GM23338 (cell line): ENCODE data around the gene MED19.

Source experiments
- EZH2 ChIP-seq: fragments of 200-600 bp; sonication (generic); IDR thresholded peaks from one replicate; pipeline ENCODE4 v1.8.0; 2017; ENCODE audit warnings: antibody characterized with exemption, mild to moderate bottlenecking, low read depth; ENCODE audit not compliant: unreplicated experiment
- JUNB ChIP-seq: IDR thresholded peaks from one replicate; pipeline ENCODE4 v1.6.1; 2016; ENCODE audit warnings: antibody characterized with exemption; ENCODE audit not compliant: unreplicated experiment
- TF ChIP-seq, protein P1 (sequence below), 2 experiments: fragments of 200-600 bp in 1 of 2; sonication (generic) in 1 of 2; conservative IDR thresholded peaks; 2 replicates each; pipeline versions ENCODE4 v1.5.1 to v1.6.1; 2016 to 2017; ENCODE audit warnings: antibody characterized with exemption in 2 of 2, low read depth in 2 of 2, mild to moderate bottlenecking in 2 of 2, moderate library complexity in 1 of 2
- TF ChIP-seq, protein P2 (sequence below): IDR thresholded peaks from one replicate; pipeline ENCODE4 v1.6.1; 2018; ENCODE audit warnings: antibody characterized with exemption; ENCODE audit not compliant: unreplicated experiment

DNA sequence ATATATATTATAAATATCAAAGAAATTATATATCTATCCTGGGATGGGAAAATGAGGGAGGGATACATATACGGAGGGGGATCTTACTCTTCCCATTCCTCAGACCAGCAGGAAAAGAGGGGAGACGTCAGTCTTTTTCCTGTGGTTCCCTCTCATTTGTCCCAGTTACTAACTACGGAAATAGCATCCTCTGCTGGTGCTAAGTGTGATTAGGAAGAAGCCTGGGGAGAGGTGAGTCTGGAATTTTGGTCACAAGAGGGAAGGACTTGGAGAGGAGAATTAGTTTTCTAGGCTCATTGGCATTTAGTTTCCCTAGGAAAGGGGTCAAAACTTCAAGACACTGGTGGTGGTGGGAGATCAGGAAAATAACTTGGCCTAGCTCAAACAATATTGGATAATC, 11.6 kb downstream of the MED19 start:
- TF ChIP-seq, protein P1, sequence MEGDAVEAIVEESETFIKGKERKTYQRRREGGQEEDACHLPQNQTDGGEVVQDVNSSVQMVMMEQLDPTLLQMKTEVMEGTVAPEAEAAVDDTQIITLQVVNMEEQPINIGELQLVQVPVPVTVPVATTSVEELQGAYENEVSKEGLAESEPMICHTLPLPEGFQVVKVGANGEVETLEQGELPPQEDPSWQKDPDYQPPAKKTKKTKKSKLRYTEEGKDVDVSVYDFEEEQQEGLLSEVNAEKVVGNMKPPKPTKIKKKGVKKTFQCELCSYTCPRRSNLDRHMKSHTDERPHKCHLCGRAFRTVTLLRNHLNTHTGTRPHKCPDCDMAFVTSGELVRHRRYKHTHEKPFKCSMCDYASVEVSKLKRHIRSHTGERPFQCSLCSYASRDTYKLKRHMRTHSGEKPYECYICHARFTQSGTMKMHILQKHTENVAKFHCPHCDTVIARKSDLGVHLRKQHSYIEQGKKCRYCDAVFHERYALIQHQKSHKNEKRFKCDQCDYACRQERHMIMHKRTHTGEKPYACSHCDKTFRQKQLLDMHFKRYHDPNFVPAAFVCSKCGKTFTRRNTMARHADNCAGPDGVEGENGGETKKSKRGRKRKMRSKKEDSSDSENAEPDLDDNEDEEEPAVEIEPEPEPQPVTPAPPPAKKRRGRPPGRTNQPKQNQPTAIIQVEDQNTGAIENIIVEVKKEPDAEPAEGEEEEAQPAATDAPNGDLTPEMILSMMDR (conservative IDR thresholded peaks at IDR 0.05; ENCODE audit: low read depth in 2 of 2): peak; percentile 23 to 51; a peak in 3 of 4 replicates
- TF ChIP-seq EZH2 (no peak), JUNB (no peak)
- TF ChIP-seq, protein P2, sequence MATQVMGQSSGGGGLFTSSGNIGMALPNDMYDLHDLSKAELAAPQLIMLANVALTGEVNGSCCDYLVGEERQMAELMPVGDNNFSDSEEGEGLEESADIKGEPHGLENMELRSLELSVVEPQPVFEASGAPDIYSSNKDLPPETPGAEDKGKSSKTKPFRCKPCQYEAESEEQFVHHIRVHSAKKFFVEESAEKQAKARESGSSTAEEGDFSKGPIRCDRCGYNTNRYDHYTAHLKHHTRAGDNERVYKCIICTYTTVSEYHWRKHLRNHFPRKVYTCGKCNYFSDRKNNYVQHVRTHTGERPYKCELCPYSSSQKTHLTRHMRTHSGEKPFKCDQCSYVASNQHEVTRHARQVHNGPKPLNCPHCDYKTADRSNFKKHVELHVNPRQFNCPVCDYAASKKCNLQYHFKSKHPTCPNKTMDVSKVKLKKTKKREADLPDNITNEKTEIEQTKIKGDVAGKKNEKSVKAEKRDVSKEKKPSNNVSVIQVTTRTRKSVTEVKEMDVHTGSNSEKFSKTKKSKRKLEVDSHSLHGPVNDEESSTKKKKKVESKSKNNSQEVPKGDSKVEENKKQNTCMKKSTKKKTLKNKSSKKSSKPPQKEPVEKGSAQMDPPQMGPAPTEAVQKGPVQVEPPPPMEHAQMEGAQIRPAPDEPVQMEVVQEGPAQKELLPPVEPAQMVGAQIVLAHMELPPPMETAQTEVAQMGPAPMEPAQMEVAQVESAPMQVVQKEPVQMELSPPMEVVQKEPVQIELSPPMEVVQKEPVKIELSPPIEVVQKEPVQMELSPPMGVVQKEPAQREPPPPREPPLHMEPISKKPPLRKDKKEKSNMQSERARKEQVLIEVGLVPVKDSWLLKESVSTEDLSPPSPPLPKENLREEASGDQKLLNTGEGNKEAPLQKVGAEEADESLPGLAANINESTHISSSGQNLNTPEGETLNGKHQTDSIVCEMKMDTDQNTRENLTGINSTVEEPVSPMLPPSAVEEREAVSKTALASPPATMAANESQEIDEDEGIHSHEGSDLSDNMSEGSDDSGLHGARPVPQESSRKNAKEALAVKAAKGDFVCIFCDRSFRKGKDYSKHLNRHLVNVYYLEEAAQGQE: no peak
